IMR-90 (cell line): Measurements from ENCODE around the gene JAK1. TPM values are rescaled to one million over a fixed set of nuclear protein-coding genes. Genes with fewer than 3 reads are reported as not detected.

Experiments used
- ATAC-seq: fragments of 200-7000 bp; cut with Tn5 transposase; 2 replicates; pipeline ENCODE4 v1.9.1; 2020; ENCODE audit warnings: low read depth, mild to moderate bottlenecking, moderate library complexity
- BruUV-seq: library from RNA; stranded (reverse); fragments of 400-500 nt; replicated peaks from 2 replicates; lab custom pipeline; 2021; lab: Mats Ljungman, UMichigan
- CTCF ChIA-PET: fragments of 300-600 bp; formaldehyde crosslinking; extraction: SDS; loops from one replicate; lab custom pipeline; 2021; ENCODE audit warnings: antibody characterized with exemption; lab: Yijun Ruan, JAX
- POLR2A ChIA-PET: fragments of 300-600 bp; sonication (Branson Sonifier 250); formaldehyde crosslinking; loops from one replicate; lab custom pipeline; 2022; ENCODE audit warnings: antibody characterized with exemption; ENCODE audit not compliant: unreplicated experiment; lab: Charles Lee
- DNase-seq: peaks from one replicate; pipeline ENCODE4 v3.0.0; 2013
- H2AFZ ChIP-seq: replicated peaks from 2 replicates; pipeline ENCODE3; 2013; ENCODE audit warnings: low read length, mild to moderate bottlenecking; ENCODE audit not compliant: poor library complexity
- H2AK5ac ChIP-seq: 2 replicates; pipeline ENCODE4 v1.6.1; 2013; ENCODE audit warnings: low read depth, low read length, inconsistent platforms
- H2AK9ac ChIP-seq: replicated peaks from 2 replicates; pipeline ENCODE3; 2013; ENCODE audit warnings: mild to moderate bottlenecking, low read depth, low read length, moderate library complexity; ENCODE audit not compliant: poor library complexity
- H2BK120ac ChIP-seq: 2 replicates; pipeline ENCODE4 v1.6.1; 2013; ENCODE audit warnings: low read depth, low read length, inconsistent platforms
- H2BK15ac ChIP-seq: 3 replicates; pipeline ENCODE4 v1.6.1; 2013; ENCODE audit warnings: low read depth, low read length, inconsistent platforms
- H2BK20ac ChIP-seq: 2 replicates; pipeline ENCODE4 v1.6.1; 2013; ENCODE audit warnings: low read depth, mild to moderate bottlenecking, inconsistent platforms, low read length, moderate library complexity
- H2BK5ac ChIP-seq: 2 replicates; pipeline ENCODE4 v1.6.1; 2013; ENCODE audit warnings: mild to moderate bottlenecking, low read depth, low read length, inconsistent platforms; ENCODE audit not compliant: poor library complexity, severe bottlenecking
- H3K14ac ChIP-seq: replicated peaks from 2 replicates; pipeline ENCODE4 v1.6.1; 2013; ENCODE audit warnings: low read depth, low read length, inconsistent platforms
- H3K18ac ChIP-seq: 2 replicates; pipeline ENCODE4 v1.6.1; 2013; ENCODE audit warnings: low read depth, low read length, control low read depth
- H3K23ac ChIP-seq: 2 replicates; pipeline ENCODE4 v1.6.1; 2013; ENCODE audit warnings: low read depth, low read length, inconsistent platforms
- H3K27ac ChIP-seq: 2 replicates; pipeline ENCODE4 v1.5.1; 2013; ENCODE audit warnings: mild to moderate bottlenecking, control low read depth, low read length; ENCODE audit not compliant: insufficient read depth
- H3K27me3 ChIP-seq: 2 replicates; pipeline ENCODE4 v1.6.1; 2013; ENCODE audit warnings: low read length; ENCODE audit not compliant: control insufficient read depth, insufficient read depth
- H3K36me3 ChIP-seq: 2 replicates; pipeline ENCODE4 v1.6.1; 2013; ENCODE audit warnings: low read length, mixed read lengths; ENCODE audit not compliant: control insufficient read depth, insufficient read depth
- H3K4ac ChIP-seq: 2 replicates; pipeline ENCODE4 v1.6.1; 2013; ENCODE audit warnings: low read depth, low read length, inconsistent platforms
- H3K4me1 ChIP-seq: 2 replicates; pipeline ENCODE4 v1.6.1; 2013; ENCODE audit warnings: low read length, mixed read lengths; ENCODE audit not compliant: control insufficient read depth, insufficient read depth
- H3K4me2 ChIP-seq: 2 replicates; pipeline ENCODE4 v1.6.1; 2013; ENCODE audit warnings: low read depth, mild to moderate bottlenecking, control low read depth, low read length, moderate library complexity
- H3K4me3 ChIP-seq: 2 replicates; pipeline ENCODE4 v1.5.1; 2013; ENCODE audit warnings: low read depth, mild to moderate bottlenecking, control low read depth, low read length, moderate library complexity; ENCODE audit not compliant: insufficient read depth
- H3K56ac ChIP-seq: 2 replicates; pipeline ENCODE4 v1.6.1; 2013; ENCODE audit warnings: low read length, inconsistent platforms; ENCODE audit not compliant: insufficient read depth; ENCODE audit errors: extremely low read depth
- H3K79me1 ChIP-seq, 2 experiments: 2 replicates each; pipeline ENCODE4 v1.6.1; 2013; ENCODE audit warnings: low read length in 2 of 2, inconsistent platforms in 1 of 2, low read depth in 1 of 2
- H3K9ac ChIP-seq: 2 replicates; pipeline ENCODE4 v1.6.1; 2013; ENCODE audit warnings: low read depth, low read length, control low read depth
- H3K9me1 ChIP-seq: 2 replicates; pipeline ENCODE4 v1.6.1; 2013; ENCODE audit warnings: low read length, inconsistent platforms; ENCODE audit not compliant: insufficient read depth
- H3K9me3 ChIP-seq: 2 replicates; pipeline ENCODE4 v1.6.1; 2013; ENCODE audit warnings: low read length; ENCODE audit not compliant: control insufficient read depth, insufficient read depth
- H4K20me1 ChIP-seq: 2 replicates; pipeline ENCODE4 v1.6.1; 2013; ENCODE audit warnings: low read length, inconsistent platforms; ENCODE audit not compliant: insufficient read depth
- H4K5ac ChIP-seq: 2 replicates; pipeline ENCODE4 v1.6.1; 2013; ENCODE audit warnings: mild to moderate bottlenecking, low read depth, low read length, control low read depth
- H4K8ac ChIP-seq, 2 experiments: 2 replicates each; pipeline ENCODE4 v1.6.1; 2013; ENCODE audit warnings: low read depth in 2 of 2, low read length in 2 of 2, control low read depth in 1 of 2, inconsistent platforms in 1 of 2
- H4K91ac ChIP-seq: 2 replicates; pipeline ENCODE4 v1.6.1; 2013; ENCODE audit warnings: low read depth, low read length, inconsistent platforms; ENCODE audit not compliant: insufficient read depth
- CEBPB ChIP-seq: IDR thresholded peaks from 2 replicates; pipeline ENCODE4 v1.6.1; 2012; ENCODE audit warnings: low read depth, low read length, improper control_type of control experiment
- MAFK ChIP-seq: IDR thresholded peaks from 2 replicates; pipeline ENCODE4 v1.6.1; 2012; ENCODE audit warnings: low read depth, low read length, improper control_type of control experiment
- WGBS, 2 experiments: methylation state at CpG; one replicate each; pipeline versions ENCODE4 v1.1.5 to v1.1.7; 2013; ENCODE audit warnings: missing lambda C conversion rate in 2 of 2; ENCODE audit not compliant: insufficient read length in 1 of 2; ENCODE audit errors: extremely low coverage in 2 of 2; 5-methylcytosine and 5-hydroxymethylcytosine counted together
- dilution Hi-C: fragments of 300-500 bp; cut with HindIII; formaldehyde crosslinking; loops from one replicate; pipeline ENCODE4 v1.14.3; 2018; ENCODE audit warnings: low sequenced_read_pairs; ENCODE audit not compliant: unreplicated experiment
- in situ Hi-C: fragments of 300-500 bp; cut with MboI; formaldehyde crosslinking; loops from 3 replicates; pipeline ENCODE4 v1.14.3; 2019; ENCODE audit warnings: low sequenced_read_pairs, inconsistent platforms, mixed read lengths
- intact Hi-C: fragments of 100-400 bp; cut with micrococcal nuclease; formaldehyde crosslinking; loops from 2 replicates; pipeline ENCODE4 v1.10.0; 2022
- polyA plus RNA-seq, 3 experiments: library from polyadenylated mRNA; depleted of rRNA; stranded (reverse); fragments of >200 nt; gene quantifications; 2 replicates each; pipeline ENCODE4 v1.2.3, GENCODE V29; 2012; ENCODE audit warnings: low replicate concordance in 1 of 3
- total RNA-seq: library from RNA; depleted of rRNA; stranded (reverse); fragments of >200 nt; gene quantifications from 2 replicates; pipeline ENCODE4 v1.2.3, GENCODE V29; 2012

The JAK1 gene
- total and polyA plus RNA-seq, 2 of the 4 experiments (the other 2 are of a cell fraction) = 76.9 to 103 TPM

DNA sequence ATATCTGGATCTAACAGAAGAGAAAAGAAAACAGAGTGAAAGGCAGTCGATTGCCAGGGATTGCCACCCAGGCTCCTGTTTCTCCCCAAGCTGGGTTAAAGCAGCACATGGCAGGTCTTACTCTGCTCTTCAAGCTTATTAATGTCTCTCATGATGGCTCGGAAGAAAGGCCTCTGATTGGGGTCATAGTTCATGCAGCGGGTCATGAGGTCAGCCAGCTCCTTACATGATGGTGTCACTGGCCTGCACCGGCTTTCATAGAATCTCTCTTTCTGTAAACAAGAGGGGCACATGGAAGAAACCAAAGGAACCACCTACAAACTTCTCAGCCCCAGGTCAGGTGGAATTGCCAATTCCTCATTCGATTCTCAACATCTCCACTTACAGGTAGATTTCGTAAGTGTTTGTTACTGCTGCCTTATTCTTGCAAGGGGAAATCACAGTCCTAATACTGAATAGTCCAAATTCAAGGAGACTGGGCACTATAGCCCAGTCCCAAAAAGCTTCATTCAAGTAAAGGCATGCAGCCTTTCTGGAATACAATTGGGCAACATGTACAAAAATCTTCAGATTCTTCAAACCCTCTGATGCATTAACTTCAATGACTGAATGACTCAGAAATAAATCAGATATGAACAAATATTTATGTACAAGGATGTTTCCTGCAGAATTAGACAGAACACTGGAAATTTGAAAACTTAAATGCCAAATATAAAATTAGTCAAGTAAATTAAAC, 124.9 kb downstream of the JAK1 start:
- no peaks in the 10 kb centered on the region for H3K27me3 ChIP-seq
- no peak overlapping the region for H3K9ac ChIP-seq
- H2BK15ac ChIP-seq = no peak overlapping the region
- H3K27ac ChIP-seq = no peak overlapping the region
- no peak overlapping the region for H3K14ac ChIP-seq
- H4K91ac ChIP-seq = no peak overlapping the region
- peaks cover 0 to 4% of the 10 kb centered on the region in 2 experiments; a peak in 1 of 4 replicates for H3K79me1 ChIP-seq
- H3K4me3 ChIP-seq = no peak overlapping the region
- no TSS peak for BruUV-seq
- no peak overlapping the region for H2AK9ac ChIP-seq
- POLR2A ChIA-PET = interaction anchor here (0.6 kb wide), 1 partner anchor 1007 kb away, joined by 13 read pairs; no protein-coding TSS in a partner anchor
- no peak overlapping the region for H3K18ac ChIP-seq
- H4K5ac ChIP-seq = no peak overlapping the region
- no peaks in the 10 kb centered on the region for H3K9me3 ChIP-seq
- no peak overlapping the region for H4K8ac ChIP-seq
- H3K23ac ChIP-seq = no peak overlapping the region
- H2BK5ac ChIP-seq = no peak overlapping the region
- no peaks in the 10 kb centered on the region for H4K20me1 ChIP-seq
- no peak overlapping the region for H2BK20ac ChIP-seq
- no peak overlapping the region for H3K56ac ChIP-seq
- ATAC-seq (peak; percentile 53), DNase-seq (no peak)
- peaks cover 5% of the 10 kb centered on the region; the same call in 1 of the 2 replicates for H3K4me1 ChIP-seq
- no peak overlapping the region for H3K4me2 ChIP-seq
- no peak overlapping the region for H3K4ac ChIP-seq
- intact Hi-C loops (no loop called here), dilution Hi-C loops (no loop called here), in situ Hi-C loops (no loop called here)
- CTCF ChIA-PET = interaction anchor here (0.5 kb wide), 1 partner anchor 143 kb away, joined by 3 read pairs; no protein-coding TSS in a partner anchor
- 0 out of 2 replicates have a peak, but pooled peaks have one; percentile 11 for TF ChIP-seq CEBPB
- no peak for TF ChIP-seq MAFK
- H2BK120ac ChIP-seq = no peak overlapping the region
- WGBS, 2 experiments = 42% methylated on average over 2 of the region's 6 CpGs; no CpG with 5 or more reads in 1 of the 2 experiments
- no peak overlapping the region for H2AFZ ChIP-seq
- H2AK5ac ChIP-seq = no peak overlapping the region
- H3K36me3 ChIP-seq = peaks cover 71% of the 10 kb centered on the region
- peaks cover 3% of the 10 kb centered on the region; the same call in 1 of the 2 replicates for H3K9me1 ChIP-seq
